ENCODE results near the gene STAB2.

DNA sequence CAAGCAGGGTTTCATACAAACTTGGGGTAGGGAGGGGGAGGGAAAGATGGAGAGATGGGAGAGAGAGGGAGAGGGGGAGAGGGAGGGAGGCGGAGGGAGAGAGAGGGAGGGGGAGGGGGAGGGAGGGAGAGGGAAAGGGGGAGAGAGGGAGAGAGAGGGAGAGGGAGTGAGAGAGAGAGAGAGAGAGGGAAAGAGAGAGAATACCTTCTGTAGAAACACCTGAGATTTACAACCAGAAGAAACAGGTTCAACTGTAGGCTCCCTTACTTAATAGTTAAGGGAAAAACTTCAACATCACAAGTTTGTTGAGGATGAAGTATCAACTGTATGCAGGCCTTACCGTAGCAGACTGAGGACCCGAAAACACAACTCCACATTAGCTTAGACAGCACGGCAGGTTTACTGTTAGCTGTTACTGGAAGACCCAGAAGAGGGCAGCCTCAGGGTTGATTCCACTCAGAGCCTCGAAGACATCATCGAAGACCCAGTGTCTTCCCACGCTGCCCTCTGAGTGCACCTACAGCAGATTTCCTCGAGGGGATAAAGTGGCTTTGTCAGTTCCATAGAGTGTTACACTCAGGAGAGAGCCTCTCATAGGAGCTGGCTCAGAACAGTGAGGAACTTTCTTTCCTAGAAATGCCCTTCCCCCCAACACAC, 181.5 kb downstream of the STAB2 start:
- TF ChIP-seq POLR2A (IDR thresholded peaks at IDR 0.05): no peak
- TF ChIP-seq, protein P1, sequence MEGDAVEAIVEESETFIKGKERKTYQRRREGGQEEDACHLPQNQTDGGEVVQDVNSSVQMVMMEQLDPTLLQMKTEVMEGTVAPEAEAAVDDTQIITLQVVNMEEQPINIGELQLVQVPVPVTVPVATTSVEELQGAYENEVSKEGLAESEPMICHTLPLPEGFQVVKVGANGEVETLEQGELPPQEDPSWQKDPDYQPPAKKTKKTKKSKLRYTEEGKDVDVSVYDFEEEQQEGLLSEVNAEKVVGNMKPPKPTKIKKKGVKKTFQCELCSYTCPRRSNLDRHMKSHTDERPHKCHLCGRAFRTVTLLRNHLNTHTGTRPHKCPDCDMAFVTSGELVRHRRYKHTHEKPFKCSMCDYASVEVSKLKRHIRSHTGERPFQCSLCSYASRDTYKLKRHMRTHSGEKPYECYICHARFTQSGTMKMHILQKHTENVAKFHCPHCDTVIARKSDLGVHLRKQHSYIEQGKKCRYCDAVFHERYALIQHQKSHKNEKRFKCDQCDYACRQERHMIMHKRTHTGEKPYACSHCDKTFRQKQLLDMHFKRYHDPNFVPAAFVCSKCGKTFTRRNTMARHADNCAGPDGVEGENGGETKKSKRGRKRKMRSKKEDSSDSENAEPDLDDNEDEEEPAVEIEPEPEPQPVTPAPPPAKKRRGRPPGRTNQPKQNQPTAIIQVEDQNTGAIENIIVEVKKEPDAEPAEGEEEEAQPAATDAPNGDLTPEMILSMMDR (IDR thresholded peaks at IDR 0.05): no peak

Measured in heart left ventricle (tissue), 13 donors.